GM12865 (cell line): ENCODE measurements around the gene ERBB4.
"Not testable (repeated sequence)": the region's sequence is repeated elsewhere in the genome, so short reads cannot be mapped to it uniquely, and the experiment has no call there.

Experiments
- DNase-seq: peaks from one replicate; pipeline ENCODE4 v3.0.0; 2010; ENCODE audit warnings: low read depth
- H3K4me3 ChIP-seq: 2 replicates; pipeline ENCODE4 v1.5.1; 2011; ENCODE audit warnings: mild to moderate bottlenecking, low read depth, low read length, control low read depth
- CTCF ChIP-seq: IDR thresholded peaks from 2 replicates; pipeline ENCODE4 v1.5.1; 2011; ENCODE audit warnings: low read length, control low read depth, low read depth, inconsistent platforms; ENCODE audit not compliant: insufficient read depth; ENCODE audit errors: missing control alignments

ERBB4 gene

GRCh38 chr2:211730215-211730614, 808.4 kb downstream of the ERBB4 start:
- no peak for TF ChIP-seq CTCF
- no peak overlapping the region for H3K4me3 ChIP-seq

DNA sequence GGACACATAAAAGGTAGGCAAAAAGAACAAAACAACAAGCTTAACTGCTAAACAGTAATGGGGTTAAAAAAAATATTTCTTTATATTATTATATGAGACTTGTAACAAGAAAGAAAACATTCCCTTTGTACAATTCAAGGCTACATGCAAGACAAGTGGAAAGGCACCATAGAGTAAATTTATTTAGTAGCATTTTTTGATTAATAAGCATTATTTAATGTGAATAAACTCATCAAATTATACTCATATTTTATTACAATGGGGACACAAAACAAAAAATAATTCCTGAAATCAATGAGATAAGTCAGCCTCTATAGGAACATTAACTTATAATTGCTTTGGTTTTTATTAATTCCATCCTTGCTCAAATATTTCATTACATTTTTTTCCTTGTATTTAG, 809.2 kb downstream of the ERBB4 start:
- no peak for TF ChIP-seq CTCF

More at GRCh38 chr2:211730215-211730614, 808.4 kb downstream of the ERBB4 start:
- DNase-seq = no peak

DNA sequence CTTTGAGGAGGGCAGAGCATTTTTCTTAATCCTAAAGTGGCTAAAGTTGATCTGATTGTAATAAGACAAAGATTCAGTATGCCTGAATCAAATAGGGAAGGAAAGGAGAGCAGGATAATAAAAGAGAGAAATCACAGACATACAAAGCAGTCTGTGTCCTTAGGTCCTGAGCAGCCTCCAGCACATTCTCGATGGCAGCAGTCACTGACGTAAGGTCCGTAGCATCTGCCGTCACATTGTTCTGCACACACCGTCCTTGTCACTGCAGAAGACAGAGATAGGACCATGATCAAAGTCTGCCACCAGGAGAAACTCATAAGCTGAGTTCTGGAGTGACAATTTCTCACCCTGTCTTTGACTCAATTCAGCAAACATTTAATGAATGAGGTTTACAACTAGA, 813.7 kb downstream of the ERBB4 start:
- DNase-seq = no peak
- H3K4me3 ChIP-seq = no peak overlapping the region
- TF ChIP-seq CTCF = no peak

More for the DNA sequence above, 809.2 kb downstream of the ERBB4 start:
- DNase-seq = no peak
- no peak overlapping the region for H3K4me3 ChIP-seq

DNA sequence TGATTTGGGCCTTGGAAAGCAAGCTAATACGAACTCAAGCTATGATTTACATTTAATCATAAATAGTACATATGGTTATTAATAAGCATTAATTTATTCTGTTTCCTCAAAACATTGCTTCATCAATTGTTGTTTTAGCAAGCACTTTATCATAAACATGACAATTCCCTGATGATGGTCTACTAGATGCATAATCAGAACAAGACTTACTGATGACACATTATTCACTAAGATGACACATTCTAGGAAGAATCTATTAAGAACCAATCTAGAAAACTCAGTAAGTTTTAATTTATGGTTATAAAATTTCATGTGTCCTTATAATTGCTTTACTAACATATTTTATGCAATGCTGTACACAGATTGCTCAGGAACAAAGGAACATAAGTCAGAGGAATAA, 815.2 kb downstream of the ERBB4 start:
- H3K4me3 ChIP-seq = no peak overlapping the region
- TF ChIP-seq CTCF = no peak
- no peak for DNase-seq

DNA sequence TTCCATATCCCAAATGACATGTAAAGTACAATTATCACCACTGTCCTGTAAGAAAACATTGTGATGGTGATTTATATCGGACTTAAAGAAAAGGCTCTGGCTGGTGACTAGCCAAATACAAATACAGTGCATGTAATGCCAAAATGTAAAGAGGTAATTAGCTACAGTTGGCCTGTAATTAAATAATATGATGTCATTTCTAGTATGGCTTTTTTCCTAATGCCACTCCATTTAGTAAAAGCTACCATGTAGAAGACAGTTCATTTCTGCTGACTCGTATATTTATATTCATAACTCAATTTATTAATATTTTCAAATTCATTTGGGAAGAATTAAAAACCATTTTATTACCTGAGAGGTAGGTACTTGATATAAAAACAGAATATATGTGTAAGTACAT, 815.7 kb downstream of the ERBB4 start:
- DNase-seq = no peak
- H3K4me3 ChIP-seq = no peak overlapping the region
- no peak for TF ChIP-seq CTCF

DNA sequence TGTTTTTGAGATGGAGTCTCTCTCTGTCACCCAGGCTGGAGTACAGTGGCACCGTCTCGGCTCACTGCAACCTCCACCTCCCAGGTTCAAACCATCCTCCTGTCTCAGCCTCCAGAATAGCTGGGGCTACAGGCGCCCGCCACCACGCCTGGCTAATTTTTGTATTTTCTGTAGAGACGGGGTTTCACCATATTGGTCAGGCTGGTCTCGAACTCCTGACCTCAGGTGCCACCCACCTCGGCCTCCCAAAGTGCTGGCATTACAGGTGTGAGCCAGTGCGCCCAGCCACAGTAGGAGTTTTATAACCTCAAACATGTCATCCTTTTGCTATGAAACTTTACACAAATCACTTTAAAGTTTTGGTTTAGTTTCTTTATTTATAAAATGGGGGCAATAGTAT, 816.7 kb downstream of the ERBB4 start:
- not testable (repeated sequence) for DNase-seq, H3K4me3 ChIP-seq

DNA sequence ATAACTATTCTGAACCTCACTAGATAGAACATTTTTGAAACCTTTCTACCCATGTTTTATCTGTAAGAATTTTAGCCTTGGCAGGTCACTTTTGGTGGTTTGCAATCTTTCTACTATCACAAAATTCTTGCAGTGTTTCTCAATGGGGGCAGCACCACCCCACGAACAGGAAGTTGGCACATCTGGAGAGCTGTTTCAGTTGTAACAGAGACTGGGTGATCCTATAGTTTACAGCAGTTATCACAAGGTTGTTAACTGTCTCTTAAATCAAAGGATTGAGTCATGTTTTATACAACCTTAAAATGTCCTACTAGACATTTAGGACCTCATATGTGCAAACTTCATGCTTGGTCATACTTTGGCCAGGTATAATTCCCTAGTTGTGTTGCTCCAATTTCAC, 829.2 kb downstream of the ERBB4 start:
- H3K4me3 ChIP-seq = no peak overlapping the region
- DNase-seq = no peak

More for the DNA sequence above, 829.2 kb downstream of the ERBB4 start:
- no peak for TF ChIP-seq CTCF
